Measurements from ENCODE around the gene SORL1. TPM values are rescaled to one million over a fixed set of nuclear protein-coding genes. Genes with fewer than 3 reads are reported as not detected.

The SORL1 gene
- total and polyA plus RNA-seq, 2 of the 8 experiments (the other 6 are each of a cell fraction or from before 2014, with no cell fraction given), result 38.1 to 65.5 TPM

- no peak for TF ChIP-seq POLR2AphosphoS5 (IDR thresholded peaks at IDR 0.05; ENCODE audit: low read depth, low read length)
Measured at GRCh38 chr11:121631456-121631855, 179.3 kb downstream of the SORL1 start (continued).

Measured in H1 (cell line).